ENCODE measurements around the gene DUSP22.

GRCh38 chr6:351011-351866 lies 59.0 kb downstream of the DUSP22 start:
- no peak for TF ChIP-seq PHF8 (IDR thresholded peaks at IDR 0.05; ENCODE audit: borderline replicate concordance, low read depth)
- TF ChIP-seq POLR2A (IDR thresholded peaks at IDR 0.05; ENCODE audit: low read length), result no peak
- TF ChIP-seq CTCF (IDR thresholded peaks at IDR 0.05), result no peak
- no peak for TF ChIP-seq ZFP36 (IDR thresholded peaks at IDR 0.05; ENCODE audit: borderline replicate concordance, partially characterized antibody)
- no peak for TF ChIP-seq MAX (IDR thresholded peaks at IDR 0.05)
- TF ChIP-seq CHD2 (IDR thresholded peaks at IDR 0.05; ENCODE audit: low read length, partially characterized antibody), result no peak
- TF ChIP-seq CBX2 (IDR thresholded peaks at IDR 0.05; ENCODE audit: borderline replicate concordance, low read depth), result no peak
